Heart left ventricle (tissue), 13 donors: ENCODE data around the gene GRIN2A.

ENCODE experiments used
- CTCF ChIP-seq, 12 donors: fragments of 200-600 bp; sonication (generic) in 4 of 12; IDR thresholded peaks; one replicate each; pipeline versions ENCODE4 v1.5.0 to v1.8.0; 2018 to 2022; ENCODE audit warnings: antibody characterized with exemption in 12 of 12, mild to moderate bottlenecking in 5 of 12
- POLR2A ChIP-seq, 2 donors: fragments of 450-650 bp; IDR thresholded peaks; one replicate each; pipeline ENCODE4 v1.6.1; 2017; ENCODE audit warnings: antibody characterized with exemption in 2 of 2, mild to moderate bottlenecking in 2 of 2, moderate library complexity in 2 of 2
- donor health status: ischemic (EF 13 %, LVEDD 7.1; RV severe dilation, severe dysfunction).
- donor health status: DM: no; HTN: yes; CAD: no.
- donor health status: DM: no; HTN: no; CAD: no.
- donor health status: ischemic (EF 25% LVEDD 6.9; RV normal size, moderate dysfunction).
- donor health status: ischemic (EF 25% LVEDD 5.7; RV mildly dilated, moderate dysfunction).
- donor health status: ischemic (EF 35%, LVEDD 5.7; RV mildly dilated, moderate dysfunction).
- donor health status: nonischemic (EF 11% LVEDD 7.7; RV severe dilation, severe dysfunction).
- donor health status: DM: yes; HTN: yes; CAD: no.
- donor health status: PGD.
- donor health status: ischemic (EF 29% LVEDD 5.4; RV normal size, mild dysfunction).
- donor health status: nonischemic (EF 23%, LVEDD 6.1; RV moderate dilation, normal function).

GRCh38 chr16:9885876-9886275 is 296.4 kb downstream of the GRIN2A start:
- no peak for TF ChIP-seq CTCF (IDR thresholded peaks at IDR 0.05)
- TF ChIP-seq POLR2A (IDR thresholded peaks at IDR 0.05) = no peak
